Heart right ventricle (tissue), 16 donors: ENCODE data around the gene ZNF329. TPM values are rescaled to one million over a fixed set of nuclear protein-coding genes. Genes with fewer than 3 reads are reported as not detected.

Source experiments
- ATAC-seq, 8 donors: fragments of 200-7000 bp; cut with Tn5 transposase; one replicate each; pipeline ENCODE4 v1.9.1; 2020; ENCODE audit warnings: mild to moderate bottlenecking in 8 of 8, moderate library complexity in 8 of 8, moderate number of reproducible peaks in 1 of 8
- DNase-seq, 2 donors: peaks; one replicate each; pipeline ENCODE4 v3.0.0-alpha.2; 2020
- H3K27ac ChIP-seq, 10 donors: fragments of 200-600 bp; sonication (generic) in 2 of 10; one replicate each; pipeline versions ENCODE4 v1.5.0 to v1.8.0; 2020 to 2022; ENCODE audit warnings: mild to moderate bottlenecking in 3 of 10
- H3K27me3 ChIP-seq, 7 donors: fragments of 200-600 bp; one replicate each; pipeline ENCODE4 v1.8.0; 2021 to 2022; ENCODE audit warnings: mild to moderate bottlenecking in 2 of 7
- H3K36me3 ChIP-seq, 9 donors: fragments of 200-600 bp; sonication (generic) in 1 of 9; one replicate each; pipeline versions ENCODE4 v1.5.0 to v1.8.0; 2020 to 2022; ENCODE audit warnings: mild to moderate bottlenecking in 2 of 9
- H3K4me1 ChIP-seq, 9 donors: fragments of 200-600 bp; sonication (generic) in 1 of 9; one replicate each; pipeline versions ENCODE4 v1.5.0 to v1.8.0; 2020 to 2022; ENCODE audit warnings: mild to moderate bottlenecking in 4 of 9
- H3K4me3 ChIP-seq, 10 donors: fragments of 200-600 bp; sonication (generic) in 2 of 10; one replicate each; pipeline versions ENCODE4 v1.5.0 to v1.8.0; 2020 to 2022; ENCODE audit warnings: mild to moderate bottlenecking in 7 of 10, moderate library complexity in 2 of 10
- H3K9me3 ChIP-seq, 11 donors: fragments of 200-600 bp in 10 of 11; sonication (generic) in 2 of 11; one replicate each; pipeline versions ENCODE4 v1.5.0 to v1.8.0; 2013 to 2022; ENCODE audit warnings: mild to moderate bottlenecking in 2 of 11, control low read depth in 1 of 11, moderate library complexity in 1 of 11
- CTCF ChIP-seq, 9 donors: fragments of 200-600 bp; sonication (generic) in 2 of 9; IDR thresholded peaks; one replicate each; pipeline versions ENCODE4 v1.5.0 to v1.8.0; 2021 to 2022; ENCODE audit warnings: antibody characterized with exemption in 9 of 9, mild to moderate bottlenecking in 5 of 9, moderate library complexity in 1 of 9
- WGBS, 2 donors: extraction: QIAGEN DNeasy Blood & Tissue Kit; methylation state at CpG; one replicate each; pipeline ENCODE4 v1.1.7; 2013; ENCODE audit warnings: inconsistent platforms in 1 of 2; 5-methylcytosine and 5-hydroxymethylcytosine counted together
- intact Hi-C, 10 donors: fragments of 100-400 bp; cut with DNase I; formaldehyde crosslinking; loops; one replicate each; pipeline versions ENCODE4 v1.11.1 to v1.14.2; 2022
- polyA plus RNA-seq, 2 donors: library from polyadenylated mRNA; stranded (reverse); fragments of 200-250 nt; gene quantifications; one replicate each; pipeline ENCODE4 v1.2.3, GENCODE V29; 2013
- total RNA-seq, 10 donors: library from RNA; stranded (reverse); fragmentation: NEBNext Ultra II Directional in 3 of 10; extraction: Animal tissue kit (Norgen Biotek cat#: 25700) in 3 of 10; gene quantifications; one replicate each; pipeline versions ENCODE4 v1.2.1 to v1.2.4, GENCODE V29; 2021 to 2023
- donor health status: Arrhythmogenic right ventricular cardiomyopathy.
- donor health status: ischemic (EF 13 %, LVEDD 7.1; RV severe dilation, severe dysfunction).
- donor health status: healthy with polysubstance abuse.
- donor health status: DM: no; HTN: yes; CAD: no.
- donor health status: DM: no; HTN: no; CAD: no.
- donor health status: ischemic (EF 25% LVEDD 6.9; RV normal size, moderate dysfunction).
- donor health status: ischemic (EF 25% LVEDD 5.7; RV mildly dilated, moderate dysfunction).
- donor health status: healthy.
- donor health status: DM: yes; HTN: yes; CAD: no.
- donor health status: Ischemic cardiomyopathy.
- donor health status: ischemic (EF 35%, LVEDD 5.7; RV mildly dilated, moderate dysfunction).
- donor health status: nonischemic (EF 11% LVEDD 7.7; RV severe dilation, severe dysfunction).
- donor health status: DM: yes; HTN: yes; CAD: no.
- donor health status: PGD.
- donor health status: ischemic (EF 29% LVEDD 5.4; RV normal size, mild dysfunction).
- donor health status: nonischemic (EF 23%, LVEDD 6.1; RV moderate dilation, normal function).

The ZNF329 gene
- total and polyA plus RNA-seq, 12 donors = 2.3 to 9.7 (median 7.7) TPM

GRCh38 chr19:58145849-58146248, 4.7 kb downstream of the ZNF329 start:
- no peak for TF ChIP-seq CTCF (IDR thresholded peaks at IDR 0.05)
- intact Hi-C loops = no loop called here

GRCh38 chr19:58134244-58134643, 16.3 kb downstream of the ZNF329 start:
- Histone ChIP-seq H3K4me1 (no peaks in the 10 kb centered on the region), H3K9me3 (peaks cover 3 to 100% (median 100%) of the 10 kb centered on the region in 11 donors), H3K27ac (no peak overlapping the region), H3K36me3 (peaks cover 5 to 100% (median 97%) of the 10 kb centered on the region in 9 donors), H3K27me3 (no peaks in the 10 kb centered on the region), H3K4me3 (no peak overlapping the region)
- no peak for TF ChIP-seq CTCF (IDR thresholded peaks at IDR 0.05)
- ATAC-seq = no peak
- 91 to 97% methylated on average over 1 of the region's 1 CpG for WGBS, 2 donors
- intact Hi-C loops = no loop called here
- DNase-seq = no peak

More at GRCh38 chr19:58145849-58146248, 4.7 kb downstream of the ZNF329 start:
- H3K9me3 ChIP-seq = peaks cover 0 to 74% (median 52%) of the 10 kb centered on the region in 11 donors
- ATAC-seq (no peak), DNase-seq (no peak)
- WGBS, 2 donors = 99% methylated on average over 3 of the region's 3 CpGs
- no peak overlapping the region for H3K27ac ChIP-seq
- no peaks in the 10 kb centered on the region for H3K27me3 ChIP-seq
- no peak overlapping the region for H3K4me3 ChIP-seq
- H3K36me3 ChIP-seq = peaks cover 7 to 59% (median 25%) of the 10 kb centered on the region in 9 donors
- H3K4me1 ChIP-seq = peaks cover under 1 to 14% (median 10%) of the 10 kb centered on the region in 9 donors

GRCh38 chr19:58129284-58129683, 21.3 kb downstream of the ZNF329 start:
- H3K4me3 ChIP-seq = no peak overlapping the region
- intact Hi-C loops = no loop called here
- peaks cover 14 to 91% (median 79%) of the 10 kb centered on the region in 9 donors for H3K36me3 ChIP-seq
- peaks cover 32 to 100% (median 100%) of the 10 kb centered on the region in 11 donors for H3K9me3 ChIP-seq
- no peaks in the 10 kb centered on the region for H3K4me1 ChIP-seq
- DNase-seq (no peak), ATAC-seq (no peak)
- no peaks in the 10 kb centered on the region for H3K27me3 ChIP-seq
- no peak for TF ChIP-seq CTCF (IDR thresholded peaks at IDR 0.05)
- no peak overlapping the region for H3K27ac ChIP-seq
- WGBS, 2 donors = 98 to 99% methylated on average over 3 of the region's 3 CpGs

GRCh38 chr19:58128041-58128685, 22.4 kb downstream of the ZNF329 start:
- H3K27ac ChIP-seq = no peak overlapping the region
- intact Hi-C loops = no loop called here
- H3K9me3 ChIP-seq = peaks cover 29 to 100% (median 100%) of the 10 kb centered on the region in 11 donors
- 98% methylated on average over 12 of the region's 12 CpGs for WGBS, 2 donors
- H3K4me1 ChIP-seq = no peaks in the 10 kb centered on the region
- H3K27me3 ChIP-seq = no peaks in the 10 kb centered on the region
- TF ChIP-seq CTCF (IDR thresholded peaks at IDR 0.05) = no peak
- no peak for ATAC-seq
- no peak for DNase-seq
- H3K36me3 ChIP-seq = peaks cover 14 to 82% (median 68%) of the 10 kb centered on the region in 9 donors
- no peak overlapping the region for H3K4me3 ChIP-seq
